GM12878 (cell line): ENCODE measurements around the gene AMELX.

Experiments used
- NBN ChIP-seq: fragments of 450-650 bp; IDR thresholded peaks from 2 replicates; pipeline ENCODE4 v1.6.1; 2016
- NR2F1 ChIP-seq: fragments of 450-650 bp; conservative IDR thresholded peaks from 2 replicates; pipeline ENCODE4 v1.6.1; 2017; ENCODE audit warnings: mild to moderate bottlenecking
- TF ChIP-seq, protein P1 (sequence below): fragments of 450-650 bp; IDR thresholded peaks from 2 replicates; pipeline ENCODE4 v1.6.1; 2017; ENCODE audit warnings: antibody characterized with exemption, mild to moderate bottlenecking, moderate library complexity

DNA sequence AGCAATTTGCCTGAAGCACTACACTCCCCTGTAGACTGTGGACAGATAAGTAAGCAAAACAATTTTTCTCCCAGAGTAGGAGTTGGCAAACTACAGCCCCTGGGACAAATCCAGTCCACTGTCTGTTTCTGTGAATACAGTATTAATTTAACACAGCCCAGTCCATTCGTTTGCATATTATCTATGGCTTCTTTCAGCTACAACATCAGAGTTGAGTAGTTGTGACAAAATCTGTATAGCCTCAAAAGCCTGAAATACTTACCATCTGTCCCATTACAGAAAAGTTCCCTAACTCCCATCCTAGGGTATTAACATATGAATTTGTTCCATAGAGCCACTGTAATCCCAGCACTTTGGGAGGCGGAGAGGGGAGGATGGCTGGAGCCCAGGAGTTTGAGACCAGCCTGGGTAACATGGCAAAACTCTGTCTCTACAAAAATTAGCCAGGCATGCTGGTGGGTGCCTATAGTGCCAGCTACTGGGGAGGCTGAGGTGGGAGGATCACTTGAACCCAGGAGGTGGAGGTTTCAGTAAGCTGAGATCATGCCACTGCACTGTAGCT lies 53.0 kb downstream of the AMELX start:
- TF ChIP-seq NR2F1: no peak
- TF ChIP-seq NBN: no peak
- TF ChIP-seq, protein P1, sequence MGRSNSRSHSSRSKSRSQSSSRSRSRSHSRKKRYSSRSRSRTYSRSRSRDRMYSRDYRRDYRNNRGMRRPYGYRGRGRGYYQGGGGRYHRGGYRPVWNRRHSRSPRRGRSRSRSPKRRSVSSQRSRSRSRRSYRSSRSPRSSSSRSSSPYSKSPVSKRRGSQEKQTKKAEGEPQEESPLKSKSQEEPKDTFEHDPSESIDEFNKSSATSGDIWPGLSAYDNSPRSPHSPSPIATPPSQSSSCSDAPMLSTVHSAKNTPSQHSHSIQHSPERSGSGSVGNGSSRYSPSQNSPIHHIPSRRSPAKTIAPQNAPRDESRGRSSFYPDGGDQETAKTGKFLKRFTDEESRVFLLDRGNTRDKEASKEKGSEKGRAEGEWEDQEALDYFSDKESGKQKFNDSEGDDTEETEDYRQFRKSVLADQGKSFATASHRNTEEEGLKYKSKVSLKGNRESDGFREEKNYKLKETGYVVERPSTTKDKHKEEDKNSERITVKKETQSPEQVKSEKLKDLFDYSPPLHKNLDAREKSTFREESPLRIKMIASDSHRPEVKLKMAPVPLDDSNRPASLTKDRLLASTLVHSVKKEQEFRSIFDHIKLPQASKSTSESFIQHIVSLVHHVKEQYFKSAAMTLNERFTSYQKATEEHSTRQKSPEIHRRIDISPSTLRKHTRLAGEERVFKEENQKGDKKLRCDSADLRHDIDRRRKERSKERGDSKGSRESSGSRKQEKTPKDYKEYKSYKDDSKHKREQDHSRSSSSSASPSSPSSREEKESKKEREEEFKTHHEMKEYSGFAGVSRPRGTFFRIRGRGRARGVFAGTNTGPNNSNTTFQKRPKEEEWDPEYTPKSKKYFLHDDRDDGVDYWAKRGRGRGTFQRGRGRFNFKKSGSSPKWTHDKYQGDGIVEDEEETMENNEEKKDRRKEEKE: no peak
